SH-SY5Y (cell line): ENCODE results near the gene CRTAP.

Experiments
- GATA2 ChIP-seq: IDR thresholded peaks from 2 replicates; pipeline ENCODE4 v1.6.1; 2011; ENCODE audit warnings: mild to moderate bottlenecking, low read depth, low read length
- GATA3 ChIP-seq: IDR thresholded peaks from 2 replicates; pipeline ENCODE4 v1.6.1; 2011; ENCODE audit warnings: low read depth, mild to moderate bottlenecking, low read length, moderate library complexity

DNA sequence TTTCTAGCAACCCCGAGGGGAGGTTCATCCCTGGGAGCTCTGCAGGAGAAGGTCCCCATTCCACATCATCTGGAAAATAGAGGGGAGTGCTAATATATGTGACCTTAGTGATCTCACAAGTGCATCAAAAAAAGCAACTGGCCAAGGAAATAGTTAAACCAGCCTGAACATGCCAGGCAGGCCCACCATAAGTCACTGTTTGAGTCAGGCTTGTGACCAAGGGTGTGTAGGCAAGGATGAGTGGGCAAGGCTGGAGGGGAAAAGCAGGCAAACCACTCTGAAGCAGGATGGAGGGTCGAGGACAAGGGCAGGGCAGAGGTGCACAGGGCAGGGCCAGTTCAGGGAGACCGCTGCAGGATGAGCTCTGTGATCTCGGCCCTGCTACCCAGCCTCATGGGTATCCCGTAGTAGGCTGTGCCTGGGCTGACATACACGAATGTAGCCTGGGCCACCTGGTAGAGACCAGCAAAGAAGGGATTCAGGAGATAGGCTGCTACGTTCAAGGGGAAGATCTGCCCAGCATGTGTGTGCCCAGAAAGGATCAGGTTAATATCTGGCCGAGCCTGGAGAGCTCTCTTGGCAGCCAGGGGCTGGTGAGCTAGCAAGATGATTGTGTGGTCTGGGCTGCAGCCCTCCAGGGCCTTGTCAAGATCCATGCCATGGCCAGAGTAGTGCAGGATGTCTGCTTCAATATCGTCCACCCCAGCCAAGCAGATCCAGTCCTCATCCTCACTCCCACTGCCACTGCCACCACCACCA, 21.1 kb upstream of the CRTAP start:
- no peak for TF ChIP-seq GATA2
- no peak for TF ChIP-seq GATA3
